Measurements from ENCODE around the gene FAM120AOS.

- no peak for TF ChIP-seq CTCF (conservative IDR thresholded peaks at IDR 0.05; ENCODE audit: low read depth, low read length)
- TF ChIP-seq USF2 (IDR thresholded peaks at IDR 0.05; ENCODE audit: low read depth, low read length): no peak
- TF ChIP-seq FOS (IDR thresholded peaks at IDR 0.05; ENCODE audit: low read depth, low read length): no peak
- no peak for TF ChIP-seq POLR2A (IDR thresholded peaks at IDR 0.05; ENCODE audit: low read depth, low read length)
- TF ChIP-seq BHLHE40 (IDR thresholded peaks at IDR 0.05; ENCODE audit: low read depth, low read length): no peak
- TF ChIP-seq RAD21 (IDR thresholded peaks at IDR 0.05; ENCODE audit: low read length): no peak
- no peak for TF ChIP-seq CEBPB (IDR thresholded peaks at IDR 0.05; ENCODE audit: low read depth, low read length)
- 0 out of 2 replicates have a peak, but pooled peaks have one; percentile 16 for TF ChIP-seq MAFK (IDR thresholded peaks at IDR 0.05; ENCODE audit: low read depth, low read length)
- no peak for TF ChIP-seq ELK1 (IDR thresholded peaks at IDR 0.05; ENCODE audit: borderline replicate concordance, low read depth, low read length)
- no peak for TF ChIP-seq SMC3 (IDR thresholded peaks at IDR 0.05; ENCODE audit: low read depth, low read length)
- no peak for TF ChIP-seq CHD1 (IDR thresholded peaks at IDR 0.05; ENCODE audit: low read depth, low read length)
- TF ChIP-seq MXI1 (IDR thresholded peaks at IDR 0.05; ENCODE audit: borderline replicate concordance, low read depth, low read length): no peak
- no peak for TF ChIP-seq RFX5 (IDR thresholded peaks at IDR 0.05; ENCODE audit: low read depth, low read length)
- TF ChIP-seq MAZ (IDR thresholded peaks at IDR 0.05; ENCODE audit: borderline replicate concordance, low read depth, low read length): no peak
These were observed 16.6 kb downstream of the FAM120AOS start for GRCh38 chr9:93436655-93437407.

Measured in IMR-90 (cell line).